H1 (cell line): ENCODE data around the gene TMEM244. TPM values are rescaled to one million over a fixed set of nuclear protein-coding genes. Genes with fewer than 3 reads are reported as not detected.

Experiments used
- CTCF ChIA-PET: fragments of 300-600 bp; sonication (Branson Sonifier 250); formaldehyde crosslinking; loops from one replicate; lab custom pipeline; 2021; ENCODE audit not compliant: partially characterized antibody; lab: Charles Lee
- POLR2A ChIA-PET: fragments of 300-600 bp; sonication (Branson Sonifier 250); formaldehyde crosslinking; loops from one replicate; lab custom pipeline; 2021; ENCODE audit warnings: inconsistent platforms; ENCODE audit not compliant: partially characterized antibody; lab: Charles Lee
- DNase-seq, 2 experiments: peaks; one replicate each; pipeline versions ENCODE4 v3.0.0 to v3.0.0-alpha.2; 2010 to 2022; ENCODE audit warnings: low spot score in 2 of 2, low read depth in 1 of 2, mixed read lengths in 1 of 2
- FAIRE-seq: peaks from 2 replicates; lab custom pipeline; 2011; peaks lifted over from hg19 to GRCh38; lab: Jason Lieb, UNC
- H2AFZ ChIP-seq: 2 replicates; pipeline ENCODE4 v1.8.1; 2012; ENCODE audit warnings: low read length, inconsistent platforms
- H2AK5ac ChIP-seq: 2 replicates; pipeline ENCODE4 v1.6.1; 2013; ENCODE audit warnings: low read depth, low read length
- H2BK120ac ChIP-seq: replicated peaks from 2 replicates; pipeline ENCODE3; 2013; ENCODE audit warnings: low read depth, low read length, inconsistent platforms
- H2BK12ac ChIP-seq: 2 replicates; pipeline ENCODE4 v1.6.1; 2013; ENCODE audit warnings: low read depth, low read length
- H2BK15ac ChIP-seq: 2 replicates; pipeline ENCODE4 v1.6.1; 2013; ENCODE audit warnings: low read length
- H2BK20ac ChIP-seq: 2 replicates; pipeline ENCODE4 v1.6.1; 2013; ENCODE audit warnings: low read length
- H2BK5ac ChIP-seq: 2 replicates; pipeline ENCODE4 v1.6.1; 2013; ENCODE audit warnings: low read depth, low read length
- H3K14ac ChIP-seq: 2 replicates; pipeline ENCODE4 v1.6.1; 2013; ENCODE audit warnings: inconsistent platforms; ENCODE audit not compliant: insufficient read length
- H3K18ac ChIP-seq: 2 replicates; pipeline ENCODE4 v1.6.1; 2013; ENCODE audit warnings: low read length; ENCODE audit errors: extremely low read depth
- H3K23ac ChIP-seq: 2 replicates; pipeline ENCODE4 v1.6.1; 2013; ENCODE audit warnings: inconsistent platforms; ENCODE audit not compliant: insufficient read length
- H3K23me2 ChIP-seq: 2 replicates; pipeline ENCODE4 v1.6.1; 2013; ENCODE audit warnings: low read depth, low read length
- H3K27ac ChIP-seq: 2 replicates; pipeline ENCODE4 v1.6.1; 2011; ENCODE audit warnings: low read depth, low read length, inconsistent platforms
- H3K27me3 ChIP-seq, 4 experiments: replicated peaks in 1 of 4; 1 replicate in 1 of 4; 2 replicates in 3 of 4; pipeline versions ENCODE4 v1.6.1 to v1.8.1; 2011 to 2013; ENCODE audit warnings: low read length in 3 of 4, mild to moderate bottlenecking in 3 of 4, inconsistent platforms in 2 of 4, mixed read lengths in 2 of 4, moderate library complexity in 1 of 4; ENCODE audit not compliant: control insufficient read depth in 3 of 4, insufficient read depth in 3 of 4; ENCODE audit errors: extremely low read depth in 1 of 4
- H3K36me3 ChIP-seq, 4 experiments: 2 replicates each; pipeline versions ENCODE4 v1.6.1 to v1.8.1; 2011 to 2013; ENCODE audit warnings: mild to moderate bottlenecking in 4 of 4, low read length in 3 of 4, moderate library complexity in 2 of 4, control low read depth in 1 of 4, inconsistent platforms in 1 of 4; ENCODE audit not compliant: insufficient read depth in 4 of 4, control insufficient read depth in 2 of 4
- H3K4ac ChIP-seq: replicated peaks from 2 replicates; pipeline ENCODE3; 2013; ENCODE audit warnings: low read length, low read depth, mixed read lengths, inconsistent platforms; ENCODE audit not compliant: insufficient read length
- H3K4me1 ChIP-seq, 4 experiments: replicated peaks in 1 of 4; 1 replicate in 1 of 4; 2 replicates in 3 of 4; pipeline versions ENCODE4 v1.6.1 to v1.8.1; 2011 to 2013; ENCODE audit warnings: low read length in 3 of 4, inconsistent platforms in 2 of 4, mixed read lengths in 1 of 4; ENCODE audit not compliant: insufficient read depth in 4 of 4, control insufficient read depth in 3 of 4
- H3K4me2 ChIP-seq, 2 experiments: 2 replicates each; pipeline versions ENCODE4 v1.6.1 to v1.8.1; 2011 to 2013; ENCODE audit warnings: low read depth in 2 of 2, low read length in 2 of 2, control low read depth in 1 of 2, inconsistent platforms in 1 of 2, mild to moderate bottlenecking in 1 of 2; ENCODE audit not compliant: insufficient read depth in 1 of 2
- H3K4me3 ChIP-seq, 4 experiments: fragments of 200-600, 300-600 bp in 1 of 4; sonication (generic), shearing (Covaris generic), sonication (Bioruptor Twin) in 1 of 4; 2 replicates each; pipeline versions ENCODE4 v1.5.1 to v1.8.1; 2011 to 2016; ENCODE audit warnings: low read length in 4 of 4, low read depth in 3 of 4, control low read depth in 2 of 4, inconsistent platforms in 2 of 4, mild to moderate bottlenecking in 2 of 4, mixed read lengths in 1 of 4, moderate library complexity in 1 of 4; ENCODE audit not compliant: insufficient read depth in 2 of 4; ENCODE audit errors: extremely low read depth in 1 of 4
- H3K56ac ChIP-seq: replicated peaks from 2 replicates; pipeline ENCODE3; 2013; ENCODE audit warnings: low read depth, mild to moderate bottlenecking, mixed read lengths, low read length, inconsistent platforms; ENCODE audit not compliant: insufficient read length
- H3K79me1 ChIP-seq: 2 replicates; pipeline ENCODE4 v1.6.1; 2013; ENCODE audit warnings: low read depth, low read length, control low read depth
- H3K79me2 ChIP-seq, 2 experiments: 2 replicates each; pipeline versions ENCODE4 v1.6.1 to v1.8.1; 2012 to 2013; ENCODE audit warnings: low read length in 2 of 2, mild to moderate bottlenecking in 2 of 2, inconsistent platforms in 1 of 2; ENCODE audit not compliant: insufficient read depth in 2 of 2, control insufficient read depth in 1 of 2
- H3K9ac ChIP-seq, 4 experiments: replicated peaks in 1 of 4; 1 replicate in 1 of 4; 2 replicates in 3 of 4; pipeline versions ENCODE4 v1.6.1 to v1.8.1; 2011 to 2013; ENCODE audit warnings: low read depth in 3 of 4, low read length in 3 of 4, control low read depth in 2 of 4, mild to moderate bottlenecking in 2 of 4, moderate library complexity in 2 of 4, inconsistent platforms in 1 of 4; ENCODE audit errors: extremely low read depth in 1 of 4
- H3K9me3 ChIP-seq, 2 experiments: 2 replicates each; pipeline versions ENCODE4 v1.6.1 to v1.8.1; 2012 to 2013; ENCODE audit warnings: mild to moderate bottlenecking in 2 of 2, moderate library complexity in 2 of 2, control low read depth in 1 of 2, inconsistent platforms in 1 of 2, low read depth in 1 of 2, low read length in 1 of 2, mixed read lengths in 1 of 2; ENCODE audit not compliant: insufficient read depth in 2 of 2
- H4K20me1 ChIP-seq, 2 experiments: replicated peaks in 1 of 2; 2 replicates each; pipeline versions ENCODE3 to v1.8.1; 2011 to 2013; ENCODE audit warnings: inconsistent platforms in 2 of 2, low read length in 2 of 2, mild to moderate bottlenecking in 1 of 2; ENCODE audit not compliant: insufficient read depth in 2 of 2, control insufficient read depth in 1 of 2
- H4K5ac ChIP-seq: 2 replicates; pipeline ENCODE4 v1.6.1; 2013; ENCODE audit warnings: low read length, low read depth, mixed read lengths, inconsistent platforms; ENCODE audit not compliant: insufficient read length
- H4K8ac ChIP-seq: 2 replicates; pipeline ENCODE4 v1.8.0; 2013; ENCODE audit warnings: mild to moderate bottlenecking, moderate library complexity, low read length, inconsistent platforms; ENCODE audit not compliant: insufficient read depth; ENCODE audit errors: extremely low read depth
- H4K91ac ChIP-seq: replicated peaks from 2 replicates; pipeline ENCODE3; 2013; ENCODE audit warnings: low read length, mixed read lengths, inconsistent platforms; ENCODE audit not compliant: insufficient read length
- CHD1 ChIP-seq: IDR thresholded peaks from 2 replicates; pipeline ENCODE4 v1.6.1; 2012; ENCODE audit warnings: low read depth, low read length, improper control_type of control experiment
- RNF2 ChIP-seq: fragments of 200-900, 300-1000 bp; sonication (generic); IDR thresholded peaks from 2 replicates; pipeline ENCODE4 v1.7.1; 2016; ENCODE audit warnings: borderline replicate concordance, low read depth, mild to moderate bottlenecking, antibody characterized with exemption, low read length; ENCODE audit not compliant: poor library complexity, severe bottlenecking; ENCODE audit errors: missing control alignments
- TCF12 ChIP-seq: IDR thresholded peaks from 2 replicates; pipeline ENCODE4 v1.6.1; 2011; ENCODE audit warnings: low read depth, mild to moderate bottlenecking, low read length
- WGBS, 2 experiments: shearing (Covaris generic) in 1 of 2; methylation state at CpG; one replicate each; pipeline versions ENCODE4 v1.1.6 to v1.1.7; 2013 to 2015; ENCODE audit warnings: low lambda C conversion rate in 2 of 2, mixed read lengths in 2 of 2, inconsistent platforms in 1 of 2, low coverage in 1 of 2, missing lambda C conversion rate in 1 of 2; ENCODE audit not compliant: insufficient replicate concordance in 2 of 2, insufficient coverage in 1 of 2, insufficient read length in 1 of 2; ENCODE audit errors: extremely low coverage in 1 of 2, missing lambda C conversion rate in 1 of 2; 5-methylcytosine and 5-hydroxymethylcytosine counted together
- polyA plus RNA-seq, 7 experiments: library from polyadenylated mRNA; depleted of rRNA in 3 of 7; stranded (reverse) in 5 of 7; unstranded in 2 of 7; fragments of >200 nt in 5 of 7; fragments of 200-250 nt in 2 of 7; gene quantifications; 1 replicate in 5 of 7; 2 replicates in 1 of 7; 4 replicates in 1 of 7; pipeline versions ENCODE4 v1.2.1 to v1.2.3, GENCODE V29; 2011 to 2013; ENCODE audit warnings: missing spikeins in 2 of 7, mixed read lengths in 2 of 7
- total RNA-seq: library from RNA; stranded (reverse); fragmentation: NEBNext Ultra II Directional; extraction: Animal tissue kit (Norgen Biotek cat#: 25700); gene quantifications from 2 replicates; pipeline ENCODE4 v1.2.1, GENCODE V29; 2021
- TF ChIP-seq, protein P1 (sequence below): IDR thresholded peaks from 2 replicates; pipeline ENCODE4 v1.6.1; 2012; ENCODE audit warnings: inconsistent platforms

The TMEM244 gene
- total and polyA plus RNA-seq, 2 of the 8 experiments (the other 6 are each of a cell fraction or from before 2014, with no cell fraction given), result not detected

DNA sequence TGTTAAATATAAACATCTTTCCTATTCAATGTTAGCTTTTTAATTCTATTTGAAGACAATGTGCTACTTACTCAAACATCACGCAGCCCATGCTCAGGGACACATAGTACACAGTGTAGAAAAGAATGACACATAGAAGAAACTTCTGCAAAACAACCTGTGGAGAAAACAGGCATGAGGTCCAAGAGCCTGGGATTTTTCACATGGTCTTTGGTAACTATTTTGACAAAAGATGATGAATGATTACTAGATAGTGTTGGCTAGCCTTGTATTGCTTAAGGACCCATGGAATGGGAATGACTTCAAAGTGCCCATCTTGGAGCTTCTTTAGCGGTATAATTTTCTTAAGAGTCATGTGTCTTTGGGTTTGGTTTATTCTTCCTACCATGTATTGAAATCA, 15.4 kb downstream of the TMEM244 start:
- Histone ChIP-seq H3K79me2 (no peaks in the 10 kb centered on the region), H2BK15ac (no peak overlapping the region), H3K36me3 (no peaks in the 10 kb centered on the region), H3K23me2 (no peaks in the 10 kb centered on the region), H4K8ac (no peak overlapping the region), H3K23ac (no peak overlapping the region), H2BK5ac (no peak overlapping the region), H2BK20ac (no peak overlapping the region), H2BK12ac (no peak overlapping the region), H2AFZ (no peak overlapping the region), H3K79me1 (no peaks in the 10 kb centered on the region), H3K4me3 (no peak overlapping the region), H4K5ac (no peak overlapping the region), H3K27me3 (no peaks in the 10 kb centered on the region), H3K18ac (no peak overlapping the region), H2BK120ac (no peak overlapping the region), H3K27ac (no peak overlapping the region), H3K56ac (no peak overlapping the region), H3K14ac (no peak overlapping the region), H3K4me1 (peaks cover 0 to 5% (median 2%) of the 10 kb centered on the region in 4 experiments; a peak in 2 of 7 replicates), H2AK5ac (no peak overlapping the region), H3K9me3 (no peaks in the 10 kb centered on the region), H4K91ac (no peak overlapping the region), H3K9ac (no peak overlapping the region), H4K20me1 (no peaks in the 10 kb centered on the region), H3K4ac (no peak overlapping the region), H3K4me2 (no peak overlapping the region)
- WGBS, 2 experiments, result 95% methylated on average over 2 of the region's 2 CpGs; no CpG with 5 or more reads in 1 of the 2 experiments
- FAIRE-seq (no peak), DNase-seq (no peak)
- CTCF ChIA-PET, result interaction anchor here (1.2 kb wide), 1 partner anchor 137 kb away, joined by 3 read pairs; no protein-coding TSS in a partner anchor
- POLR2A ChIA-PET, result no interaction called here
- no peak for TF ChIP-seq RNF2
- TF ChIP-seq TCF12, result no peak
- TF ChIP-seq, protein P1, sequence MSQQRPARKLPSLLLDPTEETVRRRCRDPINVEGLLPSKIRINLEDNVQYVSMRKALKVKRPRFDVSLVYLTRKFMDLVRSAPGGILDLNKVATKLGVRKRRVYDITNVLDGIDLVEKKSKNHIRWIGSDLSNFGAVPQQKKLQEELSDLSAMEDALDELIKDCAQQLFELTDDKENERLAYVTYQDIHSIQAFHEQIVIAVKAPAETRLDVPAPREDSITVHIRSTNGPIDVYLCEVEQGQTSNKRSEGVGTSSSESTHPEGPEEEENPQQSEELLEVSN, result no peak
- no peak for TF ChIP-seq CHD1
